AG04449 (cell line): ENCODE measurements around the gene CAMK2A.

ENCODE experiments used
- CTCF ChIA-PET: fragments of 350-600 bp; formaldehyde crosslinking; extraction: SDS; loops from one replicate; lab custom pipeline; 2021; ENCODE audit warnings: antibody characterized with exemption; lab: Yijun Ruan, JAX
- POLR2A ChIA-PET: fragments of 400-600, 350-600 bp; formaldehyde crosslinking; extraction: SDS; loops from one replicate; lab custom pipeline; 2020; ENCODE audit warnings: antibody characterized with exemption, inconsistent platforms; lab: Yijun Ruan, JAX
- DNase-seq: peaks from one replicate; pipeline ENCODE4 v3.0.0-alpha.2; 2010; ENCODE audit warnings: low read depth, low spot score
- H3K4me3 ChIP-seq: 2 replicates; pipeline ENCODE4 v1.5.1; 2011; ENCODE audit warnings: low read depth, mild to moderate bottlenecking, control low read depth, low read length
- TF ChIP-seq, protein P1 (sequence below): IDR thresholded peaks from one replicate; pipeline ENCODE4 v1.5.1; 2011; ENCODE audit warnings: mild to moderate bottlenecking, moderate library complexity, low read length, control low read depth, inconsistent platforms; ENCODE audit not compliant: insufficient read depth; ENCODE audit errors: missing control alignments

CAMK2A gene

DNA sequence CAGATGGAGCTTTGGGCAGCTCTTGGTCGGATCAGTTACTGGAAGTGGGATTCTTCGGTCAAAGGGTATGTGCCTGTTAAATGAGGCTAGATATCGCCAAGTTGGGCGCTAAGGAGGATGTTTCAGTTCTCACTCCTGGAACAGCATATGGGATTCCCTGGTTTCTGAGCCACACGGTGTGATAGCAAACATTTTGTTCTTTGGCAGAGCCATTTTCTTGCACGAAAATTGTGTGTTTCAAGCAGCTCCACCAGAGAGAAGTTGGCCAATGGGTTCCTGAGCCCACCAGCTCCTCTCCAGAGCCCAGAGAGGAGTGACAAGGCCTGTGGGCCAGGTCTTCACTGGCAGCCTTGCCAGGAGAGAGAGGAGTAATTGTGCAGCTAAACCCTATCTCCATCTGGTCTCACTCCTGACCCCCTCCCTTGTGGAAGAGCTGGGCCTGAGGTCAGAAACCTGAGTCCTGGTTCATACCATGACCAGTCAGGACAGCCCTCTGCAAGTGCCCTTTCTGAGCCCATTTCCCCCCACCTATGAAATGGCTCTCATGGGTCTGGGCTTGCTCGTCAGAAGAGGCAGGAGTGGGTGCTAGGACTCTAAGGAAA lies 110.5 kb downstream of the CAMK2A start:
- DNase-seq: no peak
- H3K4me3 ChIP-seq: no peak overlapping the region
- ChIA-PET CTCF (interaction anchor here (0.8 to 13.3 kb wide), 4 partner anchors 16 to 345 kb away, joined by 3 to 176 read pairs (median 4); no protein-coding TSS in a partner anchor), POLR2A (no interaction called here)
- TF ChIP-seq, protein P1, sequence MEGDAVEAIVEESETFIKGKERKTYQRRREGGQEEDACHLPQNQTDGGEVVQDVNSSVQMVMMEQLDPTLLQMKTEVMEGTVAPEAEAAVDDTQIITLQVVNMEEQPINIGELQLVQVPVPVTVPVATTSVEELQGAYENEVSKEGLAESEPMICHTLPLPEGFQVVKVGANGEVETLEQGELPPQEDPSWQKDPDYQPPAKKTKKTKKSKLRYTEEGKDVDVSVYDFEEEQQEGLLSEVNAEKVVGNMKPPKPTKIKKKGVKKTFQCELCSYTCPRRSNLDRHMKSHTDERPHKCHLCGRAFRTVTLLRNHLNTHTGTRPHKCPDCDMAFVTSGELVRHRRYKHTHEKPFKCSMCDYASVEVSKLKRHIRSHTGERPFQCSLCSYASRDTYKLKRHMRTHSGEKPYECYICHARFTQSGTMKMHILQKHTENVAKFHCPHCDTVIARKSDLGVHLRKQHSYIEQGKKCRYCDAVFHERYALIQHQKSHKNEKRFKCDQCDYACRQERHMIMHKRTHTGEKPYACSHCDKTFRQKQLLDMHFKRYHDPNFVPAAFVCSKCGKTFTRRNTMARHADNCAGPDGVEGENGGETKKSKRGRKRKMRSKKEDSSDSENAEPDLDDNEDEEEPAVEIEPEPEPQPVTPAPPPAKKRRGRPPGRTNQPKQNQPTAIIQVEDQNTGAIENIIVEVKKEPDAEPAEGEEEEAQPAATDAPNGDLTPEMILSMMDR: no peak

DNA sequence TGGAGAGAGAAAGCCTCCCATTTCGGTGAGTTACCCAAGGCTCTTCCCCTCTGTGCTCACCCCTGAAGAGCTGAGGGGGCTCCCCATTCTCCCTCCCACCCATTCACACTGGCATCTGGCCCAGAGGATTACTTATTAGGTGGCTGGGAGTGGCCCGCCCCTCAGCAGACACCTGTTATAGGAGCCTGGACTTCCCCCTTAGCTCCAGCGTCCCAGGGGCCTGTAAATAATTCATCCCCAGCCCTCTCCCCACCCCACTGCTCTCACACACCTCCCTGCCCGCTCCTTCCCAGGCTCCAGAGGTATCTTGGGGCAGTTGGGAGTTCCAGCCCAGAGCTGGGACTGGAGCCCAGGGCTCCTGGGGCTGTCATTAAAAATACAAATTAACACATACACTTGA lies 111.3 kb downstream of the CAMK2A start:
- CTCF ChIA-PET: interaction anchor here (0.9 to 13.3 kb wide), 8 partner anchors 9 to 344 kb away, joined by 3 to 176 read pairs (median 4); partner anchors contain the start of genes PDGFRB and SLC6A7
- TF ChIP-seq, protein P1: no peak
- no peak overlapping the region for H3K4me3 ChIP-seq
- POLR2A ChIA-PET: no interaction called here
- no peak for DNase-seq

DNA sequence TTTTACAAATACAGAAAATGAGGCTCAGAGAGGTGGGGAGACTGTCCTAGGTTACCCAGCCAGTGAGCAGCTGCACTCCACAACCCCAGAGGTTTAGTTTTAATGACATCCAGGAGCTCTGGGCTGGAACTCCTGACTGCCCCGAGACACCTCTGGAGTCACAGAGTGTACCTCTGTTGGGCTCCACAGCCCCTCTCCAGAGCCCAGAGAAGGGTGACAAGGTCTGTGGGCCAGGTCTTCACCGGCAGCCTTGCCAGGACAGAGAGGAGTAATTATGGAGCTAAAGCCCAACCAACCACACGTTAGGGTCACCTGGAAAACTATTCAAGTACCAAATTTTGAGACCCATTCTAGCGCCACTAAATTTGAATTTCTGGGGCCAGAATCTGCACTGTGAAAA lies 111.9 kb downstream of the CAMK2A start:
- DNase-seq: no peak
- H3K4me3 ChIP-seq: no peak overlapping the region
- ChIA-PET CTCF (interaction anchor here (0.9 to 13.3 kb wide), 6 partner anchors 9 to 173 kb away, joined by 3 to 176 read pairs (median 12); partner anchors contain the start of genes PDGFRB and SLC6A7), POLR2A (no interaction called here)
- TF ChIP-seq, protein P1: no peak

DNA sequence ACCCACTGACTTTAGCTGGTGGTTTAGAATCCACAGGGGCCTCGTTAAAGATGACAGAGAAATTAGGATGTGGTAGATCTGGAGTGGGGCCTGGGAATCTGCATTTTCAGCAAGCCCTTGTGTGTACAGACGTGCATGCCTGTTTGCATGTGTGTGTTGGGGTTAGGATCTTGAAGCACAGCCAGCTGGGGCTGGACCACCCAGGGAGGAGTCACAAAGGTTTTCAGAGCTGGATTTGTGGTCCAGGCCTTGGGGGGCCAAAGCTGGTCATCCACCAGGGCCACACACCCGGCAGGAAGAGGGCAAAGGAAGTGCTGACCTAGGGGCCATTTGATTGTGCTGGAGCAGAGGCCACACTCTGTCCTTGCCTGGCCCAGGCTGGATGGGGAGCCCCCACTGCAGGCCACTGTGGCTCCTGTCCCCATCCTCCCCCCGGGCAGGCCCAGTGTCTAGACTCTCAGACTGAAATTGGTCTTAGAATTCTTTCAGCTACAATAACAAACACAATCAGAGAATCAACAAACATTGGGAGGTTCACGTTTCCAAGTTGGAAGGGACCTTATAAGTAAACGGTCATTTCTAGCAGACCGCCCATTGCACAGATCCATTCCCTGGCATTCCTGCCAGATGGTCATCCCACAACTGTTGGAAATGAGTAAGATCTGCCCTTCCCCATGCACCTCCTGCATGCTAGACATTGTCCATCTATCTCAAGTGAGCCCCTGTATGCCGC lies 112.7 kb downstream of the CAMK2A start:
- H3K4me3 ChIP-seq: no peak overlapping the region
- CTCF ChIA-PET: interaction anchor here (1.3 to 13.3 kb wide), 10 partner anchors 10 to 343 kb away, joined by 3 to 176 read pairs (median 14); partner anchors contain the start of genes CDX1 and SLC6A7
- DNase-seq: no peak
- TF ChIP-seq, protein P1: no peak
- POLR2A ChIA-PET: no interaction called here

DNA sequence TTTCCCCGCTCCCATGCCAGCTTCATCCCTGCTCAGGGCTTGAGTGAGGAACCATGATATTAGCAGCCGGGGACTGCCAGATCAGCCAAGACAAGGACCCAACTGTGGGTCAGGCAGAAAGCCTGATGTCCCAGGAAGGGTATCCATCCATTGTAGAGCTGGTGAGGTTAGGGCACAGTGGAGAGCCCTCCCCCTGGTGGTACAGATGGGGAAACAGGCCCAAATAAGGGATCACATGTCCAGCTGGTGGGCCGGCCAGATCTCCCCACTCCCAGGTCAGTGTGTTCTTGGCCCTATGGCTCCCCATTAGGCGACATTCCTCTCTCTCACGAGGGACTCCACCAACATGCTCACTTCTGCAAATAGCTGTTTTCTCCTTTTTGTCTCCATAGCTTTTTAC lies 114.0 kb downstream of the CAMK2A start:
- no peak for DNase-seq
- ChIA-PET POLR2A (interaction anchor here (0.5 kb wide), 1 partner anchor 157 kb away, joined by 3 read pairs; no protein-coding TSS in a partner anchor), CTCF (interaction anchor here (0.8 to 13.3 kb wide), 22 partner anchors 8 to 341 kb away, joined by 3 to 176 read pairs (median 6); partner anchors contain the start of genes CDX1 and SLC6A7)
- TF ChIP-seq, protein P1: peak; percentile 72
- no peak overlapping the region for H3K4me3 ChIP-seq

DNA sequence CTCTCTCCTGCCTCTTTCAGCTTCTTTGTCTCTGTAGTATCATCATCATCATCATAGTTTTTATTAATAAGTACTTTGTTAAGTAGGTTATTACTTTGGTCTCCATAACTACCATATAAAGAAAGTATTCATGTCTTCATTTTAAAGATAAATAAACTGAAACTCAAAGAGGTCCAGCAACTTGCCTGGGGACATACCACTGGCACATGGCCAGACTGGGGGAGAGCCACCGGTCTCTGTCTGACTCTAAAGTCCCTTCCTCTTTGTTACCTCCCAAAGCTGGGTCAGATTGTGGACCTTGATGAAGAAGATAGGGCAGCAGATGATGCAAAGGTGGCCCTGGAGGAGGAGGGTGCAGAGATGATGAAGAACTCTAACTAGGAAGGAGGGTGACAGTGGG lies 114.5 kb downstream of the CAMK2A start:
- DNase-seq: no peak
- CTCF ChIA-PET: interaction anchor here (0.7 to 13.3 kb wide), 19 partner anchors 9 to 341 kb away, joined by 3 to 176 read pairs (median 7); partner anchors contain the start of genes CDX1 and SLC6A7
- POLR2A ChIA-PET: interaction anchor here (0.5 kb wide), 1 partner anchor 157 kb away, joined by 3 read pairs; no protein-coding TSS in a partner anchor
- no peak overlapping the region for H3K4me3 ChIP-seq
- TF ChIP-seq, protein P1: no peak
